Breast epithelium (tissue), 3 donors: Measurements from ENCODE around the gene C1orf210.

Experiments
- CTCF ChIP-seq, 3 donors: fragments of 450-650 bp; IDR thresholded peaks; one replicate each; pipeline ENCODE4 v1.5.1; 2016 to 2017; ENCODE audit warnings: antibody characterized with exemption in 3 of 3, mild to moderate bottlenecking in 3 of 3, moderate library complexity in 3 of 3
- POLR2AphosphoS5 ChIP-seq, 3 donors: sonication (generic); formaldehyde crosslinking; IDR thresholded peaks; one replicate each; pipeline ENCODE4 v1.6.1; 2017; ENCODE audit warnings: antibody characterized with exemption in 3 of 3

DNA sequence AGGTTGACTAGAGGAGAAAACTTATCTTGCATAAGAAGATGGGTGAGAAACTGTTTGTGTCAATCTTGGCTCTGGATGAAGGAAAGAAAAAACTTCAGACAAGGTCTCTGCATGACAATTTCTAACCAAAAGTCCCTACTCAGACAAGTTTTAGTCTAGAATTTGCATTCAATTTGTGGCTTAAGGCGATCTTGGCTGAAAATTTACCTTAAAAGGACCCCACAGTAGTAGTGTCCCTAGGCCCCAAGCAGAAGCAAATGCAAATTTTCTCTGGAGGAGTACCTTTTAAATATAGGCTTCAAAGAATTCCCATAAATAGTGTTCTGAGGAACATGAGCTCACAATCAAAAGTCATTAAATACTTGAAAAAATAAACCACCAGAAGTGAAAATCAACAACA, 33.2 kb downstream of the C1orf210 start:
- TF ChIP-seq POLR2AphosphoS5 (IDR thresholded peaks at IDR 0.05), result no peak
- TF ChIP-seq CTCF (IDR thresholded peaks at IDR 0.05), result no peak
